HG03571 (cell line): ENCODE results near the gene ZNF883.

ENCODE experiments used
- ATAC-seq: cut with Tn5 transposase; IDR thresholded peaks from one replicate; pipeline ENCODE4 v1.9.1; 2021; ENCODE audit not compliant: unreplicated experiment

ZNF883 gene

DNA sequence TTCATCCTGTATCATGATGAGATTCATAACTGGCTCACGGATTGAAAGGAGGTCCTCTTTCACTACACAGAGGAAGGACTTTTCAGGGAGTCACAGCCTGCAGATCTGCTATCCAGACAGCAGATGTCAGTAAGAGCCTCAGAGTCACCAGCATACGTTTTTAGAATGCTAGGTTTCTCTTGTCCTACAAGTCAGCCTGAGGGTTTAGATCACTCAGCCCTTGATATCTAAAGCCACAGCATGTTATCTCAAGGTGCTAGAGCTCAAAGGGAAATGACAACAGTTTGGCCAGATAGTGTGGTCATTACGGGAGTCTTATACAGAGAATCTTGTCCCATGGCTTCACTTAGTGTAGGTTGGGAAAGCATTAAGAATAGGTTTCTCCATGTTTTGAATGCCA lies 90.4 kb downstream of the ZNF883 start:
- ATAC-seq = no peak

GRCh38 chr9:112917987-112918362 lies 94.0 kb downstream of the ZNF883 start:
- ATAC-seq = no peak

DNA sequence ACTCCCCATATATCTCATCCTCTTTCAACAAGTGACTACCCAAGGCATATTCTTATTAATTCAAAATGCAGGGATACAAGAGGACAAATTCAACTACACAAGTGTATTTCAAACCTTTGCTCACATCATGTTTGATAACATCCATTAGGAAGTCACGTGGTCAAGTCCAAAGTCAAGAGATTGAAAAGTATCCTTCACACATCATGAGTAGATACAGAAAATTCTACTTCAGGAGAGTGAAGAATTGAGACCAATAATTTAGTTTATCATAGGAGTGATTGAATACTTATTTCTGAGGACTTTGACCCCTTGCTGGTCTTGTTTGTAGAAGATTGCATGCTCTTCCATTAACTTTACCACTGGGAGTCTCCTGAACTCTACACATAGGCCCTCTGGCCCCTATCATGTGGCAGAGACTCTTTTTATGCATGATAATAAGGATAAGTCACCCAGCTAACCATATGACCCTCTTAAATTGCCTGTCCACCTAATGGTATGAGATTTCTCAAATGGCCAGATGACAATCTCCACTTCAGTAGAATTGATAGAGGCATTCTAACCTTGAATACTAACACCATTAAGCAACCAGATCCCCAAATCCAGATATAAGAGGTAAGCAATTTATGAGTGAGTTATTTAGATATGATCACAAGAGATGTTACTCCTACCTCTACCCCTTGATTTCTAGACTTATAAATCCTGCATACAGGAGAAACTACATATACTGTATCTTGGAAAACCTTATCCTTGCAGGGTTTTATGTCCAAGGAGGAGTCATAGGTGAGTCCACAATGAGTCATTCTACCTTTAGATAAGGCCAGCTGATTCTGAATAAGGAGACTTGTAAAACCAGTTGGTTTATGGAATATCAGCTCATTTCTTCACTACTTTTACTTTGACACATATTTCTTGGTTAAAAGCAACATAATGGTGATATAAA lies 94.7 kb downstream of the ZNF883 start:
- no peak for ATAC-seq

DNA sequence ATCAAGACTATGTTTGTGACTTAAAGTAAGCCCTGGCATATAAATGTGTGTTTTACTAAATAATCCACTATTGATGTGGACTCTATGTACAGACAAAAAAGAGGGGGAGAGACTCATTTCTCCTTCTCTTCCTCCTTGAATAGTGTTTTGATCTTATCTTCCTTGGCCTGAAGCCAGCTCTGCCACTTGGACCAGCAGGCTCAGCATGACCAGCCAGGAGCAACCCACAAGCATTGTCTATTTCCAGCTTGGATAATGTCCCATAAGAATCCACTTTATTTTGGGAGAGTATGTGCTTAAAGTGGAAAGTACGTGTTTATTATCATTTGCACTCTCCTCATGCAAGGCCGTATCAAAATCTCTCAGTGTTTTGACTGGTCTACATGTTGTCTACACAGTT lies 97.5 kb downstream of the ZNF883 start:
- ATAC-seq = no peak

- no peak for ATAC-seq
Observed at GRCh38 chr9:112913326-112913725, 98.7 kb downstream of the ZNF883 start.

- no peak for ATAC-seq
Observed at GRCh38 chr9:112912636-112913035, 99.4 kb downstream of the ZNF883 start.

DNA sequence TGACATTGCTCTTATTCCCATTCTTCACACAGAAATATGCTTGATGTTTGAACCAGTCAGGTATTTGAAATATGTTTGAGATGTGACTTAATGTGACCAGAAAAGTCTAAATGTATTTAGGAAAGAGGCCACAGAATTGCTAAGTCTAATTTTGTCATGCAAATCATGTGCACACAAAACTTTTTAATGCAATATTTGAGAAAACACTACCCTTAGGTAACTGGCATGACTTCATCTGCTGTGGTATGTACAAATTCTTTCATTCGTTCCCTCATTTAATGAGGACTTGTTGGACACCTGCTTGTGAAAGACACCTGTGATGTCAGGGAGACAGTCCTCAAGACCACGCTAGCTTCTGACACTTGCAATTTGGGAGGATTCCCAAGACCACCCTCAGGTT lies 100.3 kb downstream of the ZNF883 start:
- no peak for ATAC-seq
